HG03064 (cell line): ENCODE data around the gene COPS4.
A peak's percentile ranks its signal among the peaks of the same experiment; 100 is the strongest.
"Not testable (repeated sequence)": the region's sequence is repeated elsewhere in the genome, so short reads cannot be mapped to it uniquely, and the experiment has no call there.

Experiments
- ATAC-seq: cut with Tn5 transposase; IDR thresholded peaks from one replicate; pipeline ENCODE4 v1.9.1; 2021; ENCODE audit warnings: low read depth; ENCODE audit not compliant: unreplicated experiment

COPS4 gene

GRCh38 chr4:83034630-83035494 lies at the start of gene COPS4:
Gene COPS4, plus strand, starts transcription at chr4:83035183. Its CDS starts 42 bp downstream, at chr4:83035225.
- ATAC-seq: peak; percentile 98

GRCh38 chr4:82987519-82987918 lies 47.5 kb upstream of the COPS4 start:
- not testable (repeated sequence) for ATAC-seq

- ATAC-seq: no peak
These were observed 46.6 kb upstream of the COPS4 start for GRCh38 chr4:82988323-82988832.

- ATAC-seq: peak; percentile 90
These were observed 45.2 kb upstream of the COPS4 start for GRCh38 chr4:82989575-82990429.

GRCh38 chr4:82994834-82995233 lies 40.1 kb upstream of the COPS4 start:
- ATAC-seq: no peak

GRCh38 chr4:82998898-82999297 lies 36.1 kb upstream of the COPS4 start:
- no peak for ATAC-seq

GRCh38 chr4:83002329-83002728 lies 32.7 kb upstream of the COPS4 start:
- no peak for ATAC-seq

GRCh38 chr4:83003044-83003791 lies 31.8 kb upstream of the COPS4 start:
- not testable (repeated sequence) for ATAC-seq

- ATAC-seq: no peak
These were observed 25.5 kb upstream of the COPS4 start for GRCh38 chr4:83009529-83009928.

- no peak for ATAC-seq
These were observed 24.9 kb upstream of the COPS4 start for GRCh38 chr4:83010111-83010521.

- peak; percentile 33 for ATAC-seq
These were observed 24.3 kb upstream of the COPS4 start, which contains the start of gene LIN54 for GRCh38 chr4:83010522-83011318. Gene LIN54, minus strand, starts transcription at chr4:83010823. Its CDS starts 25,979 bp downstream, at chr4:82984844.

- ATAC-seq: no peak
These were observed 23.2 kb upstream of the COPS4 start for GRCh38 chr4:83011689-83012199.

- ATAC-seq: peak; percentile 11
These were observed 22.7 kb upstream of the COPS4 start for GRCh38 chr4:83012200-83012686.

- ATAC-seq: peak; percentile 72
These were observed 22.1 kb upstream of the COPS4 start for GRCh38 chr4:83012687-83013419.

GRCh38 chr4:83013420-83013867 lies 21.5 kb upstream of the COPS4 start:
- no peak for ATAC-seq

GRCh38 chr4:83013902-83014301 lies 21.1 kb upstream of the COPS4 start:
- ATAC-seq: no peak

GRCh38 chr4:83019794-83020494 lies 15.0 kb upstream of the COPS4 start:
- ATAC-seq: no peak
